Activated T-cell treated with anti-CD3 and anti-CD28 coated beads for 48 hours (primary cell): ENCODE measurements around the gene FAM83B.
"Not testable (repeated sequence)": the region's sequence is repeated elsewhere in the genome, so short reads cannot be mapped to it uniquely, and the experiment has no call there.

ENCODE experiments used
- DNase-seq: peaks from one replicate; pipeline ENCODE4 v3.0.0-alpha.2; 2020; ENCODE audit warnings: low read depth

Gene FAM83B, protein sequence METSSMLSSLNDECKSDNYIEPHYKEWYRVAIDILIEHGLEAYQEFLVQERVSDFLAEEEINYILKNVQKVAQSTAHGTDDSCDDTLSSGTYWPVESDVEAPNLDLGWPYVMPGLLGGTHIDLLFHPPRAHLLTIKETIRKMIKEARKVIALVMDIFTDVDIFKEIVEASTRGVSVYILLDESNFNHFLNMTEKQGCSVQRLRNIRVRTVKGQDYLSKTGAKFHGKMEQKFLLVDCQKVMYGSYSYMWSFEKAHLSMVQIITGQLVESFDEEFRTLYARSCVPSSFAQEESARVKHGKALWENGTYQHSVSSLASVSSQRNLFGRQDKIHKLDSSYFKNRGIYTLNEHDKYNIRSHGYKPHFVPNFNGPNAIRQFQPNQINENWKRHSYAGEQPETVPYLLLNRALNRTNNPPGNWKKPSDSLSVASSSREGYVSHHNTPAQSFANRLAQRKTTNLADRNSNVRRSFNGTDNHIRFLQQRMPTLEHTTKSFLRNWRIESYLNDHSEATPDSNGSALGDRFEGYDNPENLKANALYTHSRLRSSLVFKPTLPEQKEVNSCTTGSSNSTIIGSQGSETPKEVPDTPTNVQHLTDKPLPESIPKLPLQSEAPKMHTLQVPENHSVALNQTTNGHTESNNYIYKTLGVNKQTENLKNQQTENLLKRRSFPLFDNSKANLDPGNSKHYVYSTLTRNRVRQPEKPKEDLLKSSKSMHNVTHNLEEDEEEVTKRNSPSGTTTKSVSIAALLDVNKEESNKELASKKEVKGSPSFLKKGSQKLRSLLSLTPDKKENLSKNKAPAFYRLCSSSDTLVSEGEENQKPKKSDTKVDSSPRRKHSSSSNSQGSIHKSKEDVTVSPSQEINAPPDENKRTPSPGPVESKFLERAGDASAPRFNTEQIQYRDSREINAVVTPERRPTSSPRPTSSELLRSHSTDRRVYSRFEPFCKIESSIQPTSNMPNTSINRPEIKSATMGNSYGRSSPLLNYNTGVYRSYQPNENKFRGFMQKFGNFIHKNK

GRCh38 chr6:54846243-54846856, at the start of gene FAM83B:
Gene FAM83B, plus strand, starts transcription at chr6:54846771. Its CDS starts 23,476 bp downstream, at chr6:54870247.
- no peak for DNase-seq

GRCh38 chr6:54796918-54797317, 49.7 kb upstream of the FAM83B start:
- not testable (repeated sequence) for DNase-seq

DNA sequence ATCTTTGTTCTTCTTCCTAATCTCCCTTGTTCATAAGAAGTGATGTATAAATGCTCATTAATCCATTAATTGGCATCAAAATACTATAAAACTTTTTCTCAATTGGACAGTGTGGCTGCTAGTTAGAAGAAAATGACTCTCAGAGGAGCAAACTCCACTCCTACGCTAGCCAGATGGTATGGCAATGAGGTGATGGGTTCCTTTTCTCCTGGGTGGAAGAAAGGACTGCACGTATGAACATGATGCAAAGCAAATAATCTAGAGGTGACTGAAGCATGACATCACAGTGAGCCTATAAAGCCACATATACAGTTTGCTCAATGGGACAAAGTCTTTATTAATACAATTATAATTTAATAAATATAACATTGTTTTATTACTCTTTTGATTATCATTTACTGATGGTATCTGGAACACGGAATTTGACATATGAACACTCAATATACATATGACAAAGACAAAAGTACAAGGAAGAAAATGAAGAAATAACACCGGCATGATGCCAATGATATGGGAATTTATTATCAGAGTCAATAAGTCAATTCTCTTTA, 46.4 kb upstream of the FAM83B start:
- no peak for DNase-seq

DNA sequence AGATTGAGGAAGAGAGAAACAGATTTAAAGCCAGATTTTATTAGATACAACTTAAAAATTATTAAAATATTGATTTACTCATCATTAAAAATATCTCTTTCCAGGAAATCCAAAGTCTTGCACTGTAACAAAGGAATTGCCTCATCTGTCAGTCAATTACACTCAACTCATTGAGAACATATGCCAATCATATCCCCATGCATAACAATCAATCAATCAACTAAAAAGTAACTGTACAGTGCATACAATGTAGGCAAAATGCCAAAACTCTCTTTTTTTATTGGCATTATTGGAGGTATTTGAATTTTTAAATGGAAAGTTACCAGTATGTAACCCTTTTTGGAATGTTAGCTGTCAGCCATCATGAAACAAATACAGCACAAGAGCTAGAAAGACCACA, 45.3 kb upstream of the FAM83B start:
- no peak for DNase-seq

DNA sequence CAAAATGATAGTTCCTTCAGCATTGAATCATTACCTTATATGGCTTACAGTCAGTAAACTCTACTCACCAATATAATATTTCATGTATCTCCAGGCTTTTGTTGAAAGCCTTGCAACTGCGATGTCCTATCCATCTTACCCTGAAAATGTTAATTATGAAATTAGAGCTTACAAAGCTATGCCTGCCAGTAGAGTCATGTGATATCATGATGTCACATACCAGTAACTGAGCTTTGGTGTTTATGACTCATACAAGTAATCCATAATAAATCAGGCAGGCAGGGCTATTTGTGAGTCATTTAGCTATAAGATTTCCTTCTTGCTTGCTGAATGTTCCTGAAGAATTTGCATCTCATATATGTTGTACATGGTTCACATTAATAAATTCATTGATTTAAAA, 44.9 kb upstream of the FAM83B start:
- no peak for DNase-seq

- no peak for DNase-seq
Observed at GRCh38 chr6:54802775-54803634, 43.6 kb upstream of the FAM83B start.

DNA sequence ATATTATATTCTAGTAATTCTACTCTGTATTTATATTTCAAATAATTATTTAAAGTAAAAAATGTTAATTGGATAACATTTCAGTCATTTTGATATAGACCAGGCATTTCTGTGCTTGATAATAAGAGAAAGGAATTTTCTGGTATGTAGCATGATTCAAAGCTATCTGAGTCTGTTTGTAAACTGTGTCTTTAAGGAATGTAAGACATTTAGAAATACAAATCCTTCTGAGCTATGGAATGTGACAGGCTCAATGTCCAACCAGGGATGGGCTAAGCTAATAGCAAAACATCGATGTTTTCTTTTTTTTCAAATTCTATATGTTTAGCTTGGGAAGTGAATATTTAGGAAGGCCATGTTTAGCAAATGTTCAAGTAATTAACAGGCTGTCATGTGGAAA, 41.5 kb upstream of the FAM83B start:
- DNase-seq, result no peak

- no peak for DNase-seq
Observed at GRCh38 chr6:54810147-54810546, 36.4 kb upstream of the FAM83B start.

- no peak for DNase-seq
Observed at GRCh38 chr6:54813892-54814291, 32.7 kb upstream of the FAM83B start.

- DNase-seq, result no peak
Observed at GRCh38 chr6:54817236-54817635, 29.3 kb upstream of the FAM83B start.

DNA sequence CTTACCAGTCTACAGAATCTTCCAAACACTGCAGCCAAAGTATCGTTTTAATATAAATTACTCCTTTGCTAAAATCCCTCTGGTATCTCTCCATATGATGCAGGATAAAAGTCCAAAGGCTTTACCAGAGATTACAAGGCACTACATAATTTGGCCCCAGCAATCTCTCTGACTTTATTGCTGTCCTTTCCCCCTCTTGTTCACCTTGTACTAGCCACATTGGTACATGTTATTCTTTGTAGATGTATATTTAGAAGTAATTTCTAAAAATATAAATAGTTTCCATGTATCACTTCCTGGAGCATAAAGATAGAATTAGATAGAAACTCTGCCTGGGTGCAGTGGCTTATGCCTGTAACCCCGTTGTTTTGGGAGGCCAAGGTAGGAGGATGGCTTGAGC, 28.7 kb upstream of the FAM83B start:
- DNase-seq, result no peak

DNA sequence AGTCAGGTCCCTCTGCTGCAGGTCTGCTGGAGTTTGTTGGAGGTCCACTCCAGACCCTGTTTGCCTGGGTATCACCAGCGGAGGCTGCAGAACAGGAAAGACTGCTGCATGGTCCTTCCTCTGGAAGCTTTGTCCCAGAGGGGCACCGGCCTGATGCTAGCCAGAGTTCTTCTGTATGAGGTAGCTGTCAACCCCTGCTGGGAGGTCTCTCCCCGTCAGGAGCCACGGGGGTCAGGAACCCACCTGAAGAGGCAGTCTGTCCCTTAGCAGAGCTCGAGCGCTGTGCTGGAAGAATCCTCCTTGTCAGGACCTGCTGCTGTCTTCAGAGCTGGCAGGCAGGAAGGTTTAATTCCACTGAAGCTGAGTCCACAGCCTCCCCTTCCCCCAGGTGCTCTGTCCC, 22.3 kb upstream of the FAM83B start:
- not testable (repeated sequence) for DNase-seq

DNA sequence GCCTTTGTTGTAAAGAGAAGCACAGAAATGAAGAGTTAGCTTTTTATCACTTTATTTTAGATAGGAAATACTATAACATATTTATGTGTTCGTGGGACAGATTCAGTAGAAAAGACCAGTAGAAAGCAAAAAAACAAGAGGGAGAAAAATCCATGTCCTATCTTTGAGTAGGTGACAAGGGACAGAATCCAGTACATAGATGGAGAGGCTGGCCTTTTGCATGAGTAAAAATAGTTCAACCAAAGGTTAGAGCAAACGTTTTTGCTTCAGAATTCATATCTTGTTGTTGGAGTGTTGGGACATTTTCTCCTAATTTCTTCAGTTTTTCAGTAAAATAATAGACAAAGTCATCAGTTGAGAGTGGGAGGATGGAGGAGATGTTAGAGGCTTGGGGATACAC, 19.6 kb upstream of the FAM83B start:
- no peak for DNase-seq

DNA sequence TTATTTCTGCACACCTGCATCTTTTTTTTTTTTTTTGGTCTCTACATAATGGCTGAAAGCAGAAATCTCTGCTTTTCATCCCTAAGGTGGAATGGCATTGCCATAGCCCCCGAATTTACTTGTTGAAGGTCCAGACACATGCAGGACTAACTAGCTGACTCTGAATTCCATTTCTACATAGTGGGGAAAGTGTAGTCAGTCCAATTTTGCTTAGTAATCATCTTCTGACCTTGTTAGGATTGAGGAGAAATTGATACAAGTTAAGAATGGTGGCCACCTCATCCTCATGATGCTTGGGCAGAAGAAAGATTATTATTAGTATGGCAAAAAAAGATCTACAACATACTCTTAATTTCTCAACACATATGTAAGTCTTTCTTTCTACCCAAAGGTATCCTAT, 16.4 kb upstream of the FAM83B start:
- DNase-seq, result no peak

DNA sequence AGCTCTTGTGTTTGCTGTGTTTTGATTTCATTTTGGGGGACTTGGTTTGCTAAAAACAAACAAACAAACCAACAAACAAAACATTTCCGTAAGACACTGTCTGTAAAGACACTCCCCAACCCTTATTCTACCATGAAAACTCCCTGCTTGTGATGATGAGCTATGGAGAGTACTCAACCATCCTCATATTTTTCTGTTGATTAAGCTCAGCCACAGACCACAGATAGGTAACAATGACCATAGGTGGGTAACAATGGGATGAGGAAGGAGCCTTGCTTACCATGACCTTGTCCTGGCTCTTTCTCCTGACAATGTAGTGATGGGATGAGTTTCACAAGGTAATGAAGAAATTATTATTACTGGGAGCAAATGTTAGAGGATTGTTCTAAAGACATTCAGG, 11.4 kb upstream of the FAM83B start:
- no peak for DNase-seq

DNA sequence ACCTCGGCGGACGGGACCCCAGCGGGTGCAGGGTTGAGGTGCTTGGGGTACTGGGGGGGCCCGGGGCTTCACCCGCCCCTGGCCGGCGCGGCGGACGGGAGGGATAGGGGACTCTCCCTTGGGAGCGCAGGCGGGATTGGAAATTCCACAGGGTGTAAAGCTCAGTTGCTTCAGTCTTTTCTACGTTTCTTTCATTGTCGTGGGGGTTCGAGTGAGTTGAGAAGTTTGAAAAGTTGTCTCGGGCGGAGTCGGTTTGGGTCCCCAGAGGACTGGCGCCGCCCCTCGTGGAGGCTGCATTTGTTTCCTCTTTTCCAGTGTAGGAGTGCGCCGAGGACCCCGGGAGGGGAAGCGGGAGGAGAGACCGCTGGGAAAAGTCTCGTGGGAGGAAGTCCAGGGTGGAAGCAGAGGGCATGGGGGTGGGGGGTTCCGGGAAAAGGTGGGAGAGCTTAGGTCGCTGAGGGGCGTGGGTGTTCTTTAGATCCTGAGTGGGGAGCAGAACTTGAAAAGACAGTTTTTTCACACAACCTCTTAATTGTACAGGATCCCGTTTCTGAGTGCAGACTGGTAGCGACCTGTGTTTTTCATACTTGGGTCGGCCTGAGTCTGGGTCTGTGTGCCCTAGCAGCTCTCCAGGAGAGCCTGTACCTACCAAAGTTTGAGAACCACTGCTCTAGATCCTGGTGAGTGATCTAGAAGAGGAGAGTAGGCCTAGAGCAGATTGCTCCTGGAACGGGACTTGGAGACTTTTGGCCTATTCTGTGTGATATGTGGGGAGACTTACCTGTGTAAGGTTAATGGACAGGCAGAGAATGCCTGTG, 495 bp downstream of the FAM83B start:
- no peak for DNase-seq

DNA sequence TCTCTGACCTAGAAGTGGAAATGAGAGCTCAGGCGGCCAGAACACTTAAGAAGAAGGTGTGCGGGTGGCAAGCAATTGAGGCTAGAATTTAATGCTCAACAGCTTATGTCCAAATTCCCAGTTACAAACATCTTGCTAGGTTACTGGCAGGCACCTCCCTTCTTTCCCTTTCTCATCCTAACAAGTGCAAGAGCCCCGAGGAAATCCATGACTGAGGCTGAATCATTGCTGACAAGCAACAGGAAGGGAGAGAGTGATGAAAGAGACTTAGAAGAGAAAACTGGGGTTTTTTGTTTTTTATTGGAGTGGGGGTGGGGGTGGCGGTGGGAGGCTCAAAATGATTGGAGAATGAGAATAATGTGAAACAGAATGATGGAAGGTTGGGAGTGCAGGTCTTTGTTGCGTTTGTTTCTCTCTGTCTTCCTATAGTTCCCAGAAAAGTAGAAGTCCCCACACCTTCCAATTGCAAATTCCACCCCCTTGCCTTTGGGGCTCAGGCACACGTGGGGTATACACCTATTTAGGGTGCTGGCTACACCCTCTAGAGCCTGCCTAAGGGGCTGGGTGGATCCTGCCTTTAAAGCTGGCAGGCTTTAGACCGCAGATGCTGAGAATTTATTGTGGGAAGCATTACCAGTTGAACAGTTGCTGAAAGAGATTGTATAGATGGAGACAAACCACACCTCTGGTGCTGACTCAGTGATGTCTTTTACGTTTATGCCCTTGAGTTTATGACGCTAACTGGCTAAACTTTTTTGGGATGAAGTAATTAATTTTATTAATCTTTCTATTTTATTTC, 1.4 kb downstream of the FAM83B start:
- DNase-seq, result no peak

- no peak for DNase-seq
Observed at GRCh38 chr6:54850114-54850513, 3.5 kb downstream of the FAM83B start.

- DNase-seq, result no peak
Observed at GRCh38 chr6:54856129-54856528, 9.6 kb downstream of the FAM83B start.
